Panc1 (cell line): ENCODE data around the gene OTOF.

Source experiments
- CTCF ChIP-seq: fragments of 450-650 bp; IDR thresholded peaks from 2 replicates; pipeline ENCODE4 v1.5.1; 2017; ENCODE audit warnings: mild to moderate bottlenecking
- POLR2AphosphoS5 ChIP-seq: IDR thresholded peaks from 2 replicates; pipeline ENCODE4 v1.6.1; 2012; ENCODE audit warnings: mild to moderate bottlenecking, low read depth, low read length, moderate library complexity
- REST ChIP-seq, 2 experiments: IDR thresholded peaks; 2 replicates each; pipeline ENCODE4 v1.6.1; 2011 to 2012; ENCODE audit warnings: low read depth in 2 of 2, control low read depth in 1 of 2, low read length in 1 of 2, mild to moderate bottlenecking in 1 of 2, moderate library complexity in 1 of 2; ENCODE audit not compliant: insufficient read depth in 1 of 2
- SIN3A ChIP-seq: IDR thresholded peaks from 2 replicates; pipeline ENCODE4 v1.6.1; 2012; ENCODE audit warnings: low read depth, mild to moderate bottlenecking, low read length, moderate library complexity, borderline replicate concordance; ENCODE audit not compliant: insufficient read depth

GRCh38 chr2:26423750-26424149, 54.2 kb downstream of the OTOF start:
- TF ChIP-seq CTCF (no peak), REST (IDR thresholded peaks at IDR 0.05; ENCODE audit: insufficient read depth in 1 of 2, low read depth in 2 of 2, low read length in 1 of 2) (no peak), POLR2AphosphoS5 (no peak), SIN3A (no peak)
